H1 (cell line): ENCODE data around the gene SVIL. TPM values are rescaled to one million over a fixed set of nuclear protein-coding genes. Genes with fewer than 3 reads are reported as not detected.

Experiments
- CBX5 ChIP-seq: fragments of 300-800, 300-1000 bp; sonication (generic); IDR thresholded peaks from 2 replicates; pipeline ENCODE4 v1.7.1; 2016; ENCODE audit warnings: antibody characterized with exemption, low read length, low read depth
- CHD1 ChIP-seq: IDR thresholded peaks from 2 replicates; pipeline ENCODE4 v1.6.1; 2012; ENCODE audit warnings: low read depth, low read length, improper control_type of control experiment
- CHD2 ChIP-seq: IDR thresholded peaks from 2 replicates; pipeline ENCODE4 v1.6.1; 2012; ENCODE audit warnings: low read length, improper control_type of control experiment
- EZH2 ChIP-seq: fragments of 200-600 bp; sonication (generic); IDR thresholded peaks from 2 replicates; pipeline ENCODE4 v1.7.1; 2012; ENCODE audit warnings: low read depth, mild to moderate bottlenecking, moderate library complexity, low read length, inconsistent platforms; ENCODE audit not compliant: severe bottlenecking
- FOSL1 ChIP-seq: IDR thresholded peaks from 2 replicates; pipeline ENCODE4 v1.6.1; 2011; ENCODE audit warnings: mild to moderate bottlenecking, low read depth, low read length, moderate library complexity; ENCODE audit not compliant: insufficient read depth
- HDAC6 ChIP-seq: IDR thresholded peaks from one replicate; pipeline ENCODE4 v1.7.1; 2012; ENCODE audit warnings: low read depth, mild to moderate bottlenecking, inconsistent platforms, low read length, moderate library complexity
- KDM4A ChIP-seq: IDR thresholded peaks from one replicate; pipeline ENCODE4 v1.7.1; 2012; ENCODE audit warnings: low read depth, mild to moderate bottlenecking, moderate library complexity, low read length, inconsistent platforms; ENCODE audit not compliant: severe bottlenecking
- NANOG ChIP-seq: IDR thresholded peaks from 2 replicates; pipeline ENCODE4 v1.6.1; 2011; ENCODE audit warnings: low read length, low read depth, mild to moderate bottlenecking, inconsistent platforms; ENCODE audit not compliant: insufficient read depth, poor library complexity, severe bottlenecking
- POLR2A ChIP-seq, 2 experiments: IDR thresholded peaks; 1 replicate in 1 of 2; 2 replicates in 1 of 2; pipeline ENCODE4 v1.6.1; 2011; ENCODE audit warnings: low read depth in 2 of 2, low read length in 2 of 2, mild to moderate bottlenecking in 2 of 2; ENCODE audit errors: control extremely low read depth in 1 of 2
- POLR2AphosphoS5 ChIP-seq: IDR thresholded peaks from 2 replicates; pipeline ENCODE4 v1.6.1; 2011; ENCODE audit warnings: low read depth, low read length
- SIRT6 ChIP-seq: IDR thresholded peaks from one replicate; pipeline ENCODE4 v1.7.1; 2012; ENCODE audit warnings: low read length, inconsistent platforms
- SP2 ChIP-seq: IDR thresholded peaks from 2 replicates; pipeline ENCODE4 v1.6.1; 2012; ENCODE audit warnings: mild to moderate bottlenecking, low read length, inconsistent platforms
- SP4 ChIP-seq: IDR thresholded peaks from 2 replicates; pipeline ENCODE4 v1.6.1; 2012; ENCODE audit warnings: low read length, inconsistent platforms
- polyA plus RNA-seq, 7 experiments: library from polyadenylated mRNA; depleted of rRNA in 3 of 7; stranded (reverse) in 5 of 7; unstranded in 2 of 7; fragments of >200 nt in 5 of 7; fragments of 200-250 nt in 2 of 7; gene quantifications; 1 replicate in 5 of 7; 2 replicates in 1 of 7; 4 replicates in 1 of 7; pipeline versions ENCODE4 v1.2.1 to v1.2.3, GENCODE V29; 2011 to 2013; ENCODE audit warnings: missing spikeins in 2 of 7, mixed read lengths in 2 of 7
- total RNA-seq: library from RNA; stranded (reverse); fragmentation: NEBNext Ultra II Directional; extraction: Animal tissue kit (Norgen Biotek cat#: 25700); gene quantifications from 2 replicates; pipeline ENCODE4 v1.2.1, GENCODE V29; 2021
- TF ChIP-seq, protein P1 (sequence below): fragments of 300-600 bp; sonication (generic); IDR thresholded peaks from 2 replicates; pipeline ENCODE4 v1.7.1; 2012; ENCODE audit warnings: low read length, moderate library complexity, mild to moderate bottlenecking, inconsistent platforms; ENCODE audit not compliant: insufficient replicate concordance

SVIL gene
- total and polyA plus RNA-seq, 2 of the 8 experiments (the other 6 are each of a cell fraction or from before 2014, with no cell fraction given): 4.7 to 15.4 TPM

DNA sequence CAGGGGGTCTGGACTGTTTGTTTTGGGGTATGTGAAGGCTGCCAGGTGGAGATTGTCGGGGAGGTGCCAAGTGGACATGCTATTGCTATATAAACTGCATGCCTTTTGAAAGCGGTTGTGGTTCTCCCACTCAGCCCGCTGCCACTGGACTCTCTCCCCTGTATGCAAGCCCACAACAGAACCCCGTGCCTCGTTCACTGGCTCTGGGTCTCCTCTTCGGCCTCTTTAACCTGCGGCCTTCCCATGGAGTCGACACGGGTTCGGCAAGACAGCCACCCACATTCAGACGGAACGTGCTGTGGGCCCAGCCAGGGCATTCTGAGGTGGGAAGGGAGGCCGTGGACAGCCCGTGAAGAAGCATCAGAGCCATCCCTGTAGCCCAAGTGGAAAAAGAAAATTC is 50.3 kb downstream of the SVIL start (continued):
- TF ChIP-seq, protein P1, sequence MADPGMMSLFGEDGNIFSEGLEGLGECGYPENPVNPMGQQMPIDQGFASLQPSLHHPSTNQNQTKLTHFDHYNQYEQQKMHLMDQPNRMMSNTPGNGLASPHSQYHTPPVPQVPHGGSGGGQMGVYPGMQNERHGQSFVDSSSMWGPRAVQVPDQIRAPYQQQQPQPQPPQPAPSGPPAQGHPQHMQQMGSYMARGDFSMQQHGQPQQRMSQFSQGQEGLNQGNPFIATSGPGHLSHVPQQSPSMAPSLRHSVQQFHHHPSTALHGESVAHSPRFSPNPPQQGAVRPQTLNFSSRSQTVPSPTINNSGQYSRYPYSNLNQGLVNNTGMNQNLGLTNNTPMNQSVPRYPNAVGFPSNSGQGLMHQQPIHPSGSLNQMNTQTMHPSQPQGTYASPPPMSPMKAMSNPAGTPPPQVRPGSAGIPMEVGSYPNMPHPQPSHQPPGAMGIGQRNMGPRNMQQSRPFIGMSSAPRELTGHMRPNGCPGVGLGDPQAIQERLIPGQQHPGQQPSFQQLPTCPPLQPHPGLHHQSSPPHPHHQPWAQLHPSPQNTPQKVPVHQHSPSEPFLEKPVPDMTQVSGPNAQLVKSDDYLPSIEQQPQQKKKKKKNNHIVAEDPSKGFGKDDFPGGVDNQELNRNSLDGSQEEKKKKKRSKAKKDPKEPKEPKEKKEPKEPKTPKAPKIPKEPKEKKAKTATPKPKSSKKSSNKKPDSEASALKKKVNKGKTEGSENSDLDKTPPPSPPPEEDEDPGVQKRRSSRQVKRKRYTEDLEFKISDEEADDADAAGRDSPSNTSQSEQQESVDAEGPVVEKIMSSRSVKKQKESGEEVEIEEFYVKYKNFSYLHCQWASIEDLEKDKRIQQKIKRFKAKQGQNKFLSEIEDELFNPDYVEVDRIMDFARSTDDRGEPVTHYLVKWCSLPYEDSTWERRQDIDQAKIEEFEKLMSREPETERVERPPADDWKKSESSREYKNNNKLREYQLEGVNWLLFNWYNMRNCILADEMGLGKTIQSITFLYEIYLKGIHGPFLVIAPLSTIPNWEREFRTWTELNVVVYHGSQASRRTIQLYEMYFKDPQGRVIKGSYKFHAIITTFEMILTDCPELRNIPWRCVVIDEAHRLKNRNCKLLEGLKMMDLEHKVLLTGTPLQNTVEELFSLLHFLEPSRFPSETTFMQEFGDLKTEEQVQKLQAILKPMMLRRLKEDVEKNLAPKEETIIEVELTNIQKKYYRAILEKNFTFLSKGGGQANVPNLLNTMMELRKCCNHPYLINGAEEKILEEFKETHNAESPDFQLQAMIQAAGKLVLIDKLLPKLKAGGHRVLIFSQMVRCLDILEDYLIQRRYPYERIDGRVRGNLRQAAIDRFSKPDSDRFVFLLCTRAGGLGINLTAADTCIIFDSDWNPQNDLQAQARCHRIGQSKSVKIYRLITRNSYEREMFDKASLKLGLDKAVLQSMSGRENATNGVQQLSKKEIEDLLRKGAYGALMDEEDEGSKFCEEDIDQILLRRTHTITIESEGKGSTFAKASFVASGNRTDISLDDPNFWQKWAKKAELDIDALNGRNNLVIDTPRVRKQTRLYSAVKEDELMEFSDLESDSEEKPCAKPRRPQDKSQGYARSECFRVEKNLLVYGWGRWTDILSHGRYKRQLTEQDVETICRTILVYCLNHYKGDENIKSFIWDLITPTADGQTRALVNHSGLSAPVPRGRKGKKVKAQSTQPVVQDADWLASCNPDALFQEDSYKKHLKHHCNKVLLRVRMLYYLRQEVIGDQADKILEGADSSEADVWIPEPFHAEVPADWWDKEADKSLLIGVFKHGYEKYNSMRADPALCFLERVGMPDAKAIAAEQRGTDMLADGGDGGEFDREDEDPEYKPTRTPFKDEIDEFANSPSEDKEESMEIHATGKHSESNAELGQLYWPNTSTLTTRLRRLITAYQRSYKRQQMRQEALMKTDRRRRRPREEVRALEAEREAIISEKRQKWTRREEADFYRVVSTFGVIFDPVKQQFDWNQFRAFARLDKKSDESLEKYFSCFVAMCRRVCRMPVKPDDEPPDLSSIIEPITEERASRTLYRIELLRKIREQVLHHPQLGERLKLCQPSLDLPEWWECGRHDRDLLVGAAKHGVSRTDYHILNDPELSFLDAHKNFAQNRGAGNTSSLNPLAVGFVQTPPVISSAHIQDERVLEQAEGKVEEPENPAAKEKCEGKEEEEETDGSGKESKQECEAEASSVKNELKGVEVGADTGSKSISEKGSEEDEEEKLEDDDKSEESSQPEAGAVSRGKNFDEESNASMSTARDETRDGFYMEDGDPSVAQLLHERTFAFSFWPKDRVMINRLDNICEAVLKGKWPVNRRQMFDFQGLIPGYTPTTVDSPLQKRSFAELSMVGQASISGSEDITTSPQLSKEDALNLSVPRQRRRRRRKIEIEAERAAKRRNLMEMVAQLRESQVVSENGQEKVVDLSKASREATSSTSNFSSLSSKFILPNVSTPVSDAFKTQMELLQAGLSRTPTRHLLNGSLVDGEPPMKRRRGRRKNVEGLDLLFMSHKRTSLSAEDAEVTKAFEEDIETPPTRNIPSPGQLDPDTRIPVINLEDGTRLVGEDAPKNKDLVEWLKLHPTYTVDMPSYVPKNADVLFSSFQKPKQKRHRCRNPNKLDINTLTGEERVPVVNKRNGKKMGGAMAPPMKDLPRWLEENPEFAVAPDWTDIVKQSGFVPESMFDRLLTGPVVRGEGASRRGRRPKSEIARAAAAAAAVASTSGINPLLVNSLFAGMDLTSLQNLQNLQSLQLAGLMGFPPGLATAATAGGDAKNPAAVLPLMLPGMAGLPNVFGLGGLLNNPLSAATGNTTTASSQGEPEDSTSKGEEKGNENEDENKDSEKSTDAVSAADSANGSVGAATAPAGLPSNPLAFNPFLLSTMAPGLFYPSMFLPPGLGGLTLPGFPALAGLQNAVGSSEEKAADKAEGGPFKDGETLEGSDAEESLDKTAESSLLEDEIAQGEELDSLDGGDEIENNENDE: no peak
- no peak for TF ChIP-seq KDM4A
- TF ChIP-seq POLR2AphosphoS5: no peak
- TF ChIP-seq NANOG: no peak
- TF ChIP-seq SP4: no peak
- no peak for TF ChIP-seq CBX5
- TF ChIP-seq HDAC6: no peak
- TF ChIP-seq CHD2: no peak
- TF ChIP-seq FOSL1: no peak
- no peak for TF ChIP-seq SIRT6
- TF ChIP-seq SP2: no peak
- no peak for TF ChIP-seq EZH2
- TF ChIP-seq CHD1: no peak
- no peak for TF ChIP-seq POLR2A (IDR thresholded peaks at IDR 0.05; ENCODE audit: control extremely low read depth in 1 of 2, low read depth in 2 of 2, low read length in 2 of 2)
